A673 (cell line): ENCODE results near the gene ZNF41.

Source experiments
- CTCF ChIP-seq: fragments of 300-800, 200-600 bp; sonication (generic); conservative IDR thresholded peaks from 2 replicates; pipeline ENCODE4 v1.5.1; 2017; ENCODE audit warnings: low read depth, mild to moderate bottlenecking, antibody characterized with exemption, low read length, moderate library complexity, mixed read lengths
- EZH2 ChIP-seq: fragments of 200-600 bp; sonication (generic); IDR thresholded peaks from 2 replicates; pipeline ENCODE4 v1.6.1; 2017; ENCODE audit warnings: borderline replicate concordance, low read depth, mild to moderate bottlenecking, mixed read lengths, antibody characterized with exemption, low read length; ENCODE audit not compliant: poor library complexity, severe bottlenecking

- TF ChIP-seq EZH2 (no peak), CTCF (no peak)
These were observed 60.6 kb downstream of the ZNF41 start for GRCh38 chrX:47422444-47422843.
